HCT116 (cell line): ENCODE measurements around the gene DENND11. TPM values are rescaled to one million over a fixed set of nuclear protein-coding genes. Genes with fewer than 3 reads are reported as not detected.

Experiments used
- ATAC-seq: fragments of 200-7000 bp; cut with Tn5 transposase; 2 replicates; pipeline ENCODE4 v1.9.1; 2020; ENCODE audit warnings: mild to moderate bottlenecking, moderate library complexity
- BruUV-seq: library from RNA; stranded (reverse); fragments of 400-500 nt; replicated peaks from 2 replicates; lab custom pipeline; 2021; lab: Mats Ljungman, UMichigan
- CTCF ChIA-PET: fragments of 300-600 bp; sonication (Branson Sonifier 250); formaldehyde crosslinking; loops from one replicate; lab custom pipeline; 2021; ENCODE audit warnings: antibody characterized with exemption; lab: Charles Lee
- POLR2A ChIA-PET: fragments of 300-600, 350-600 bp; sonication (Branson Sonifier 250); formaldehyde crosslinking; loops from one replicate; lab custom pipeline; 2021; ENCODE audit warnings: antibody characterized with exemption; lab: Charles Lee
- RAD21 ChIA-PET, 2 experiments: fragments of 300-600 bp; sonication (Branson Sonifier 250); formaldehyde crosslinking; loops; one replicate each; lab custom pipeline; 2023; ENCODE audit warnings: low total read pairs in 2 of 2; ENCODE audit not compliant: uncharacterized antibody in 2 of 2, unreplicated experiment in 2 of 2, low non-redundant PET in 1 of 2; lab: Charles Lee
- DNase-seq: peaks from one replicate; pipeline ENCODE4 v3.0.0-alpha.2; 2010; ENCODE audit warnings: low read depth, low spot score
- H2AFZ ChIP-seq: fragments of 200-600 bp; shearing (Covaris generic), sonication (generic); 2 replicates; pipeline ENCODE4 v1.6.1; 2017; ENCODE audit warnings: low read depth, mixed run types, mixed read lengths, antibody characterized with exemption, low read length; ENCODE audit not compliant: poor library complexity, severe bottlenecking
- H3K27ac ChIP-seq: 2 replicates; pipeline ENCODE4 v1.5.1; 2012; ENCODE audit warnings: low read depth, low read length
- H3K27me3 ChIP-seq: fragments of 200-600 bp; sonication (generic); 2 replicates; pipeline ENCODE4 v1.6.1; 2016; ENCODE audit warnings: mixed run types, low read length, mixed read lengths; ENCODE audit not compliant: insufficient read depth
- H3K36me3 ChIP-seq, 2 experiments: fragments of 200-500 bp in 1 of 2; fragments of 200-600 bp in 1 of 2; sonication (Bioruptor generic) in 1 of 2; sonication (generic) in 1 of 2; 2 replicates each; pipeline versions ENCODE4 v1.5.1 to v1.6.1; 2014 to 2016; ENCODE audit warnings: low read length in 2 of 2, inconsistent platforms in 1 of 2, mixed read lengths in 1 of 2, mixed run types in 1 of 2; ENCODE audit not compliant: insufficient read depth in 2 of 2, control insufficient read depth in 1 of 2
- H3K4me1 ChIP-seq, 2 experiments: fragments of 200-600 bp in 1 of 2; sonication (generic) in 1 of 2; 2 replicates each; pipeline versions ENCODE4 v1.5.1 to v1.6.1; 2012 to 2017; ENCODE audit warnings: low read length in 2 of 2, inconsistent platforms in 1 of 2, mild to moderate bottlenecking in 1 of 2, mixed read lengths in 1 of 2, mixed run types in 1 of 2, moderate library complexity in 1 of 2; ENCODE audit not compliant: insufficient read depth in 2 of 2, control insufficient read depth in 1 of 2
- H3K4me2 ChIP-seq: fragments of 200-600 bp; sonication (generic); 2 replicates; pipeline ENCODE4 v1.6.1; 2017; ENCODE audit warnings: mixed run types, low read length, mixed read lengths
- H3K4me3 ChIP-seq, 2 experiments: fragments of 200-600 bp in 1 of 2; sonication (generic) in 1 of 2; replicated peaks in 1 of 2; 2 replicates each; pipeline ENCODE4 v1.5.1; 2011 to 2016; ENCODE audit warnings: low read length in 2 of 2, control low read depth in 1 of 2, low read depth in 1 of 2, mild to moderate bottlenecking in 1 of 2, mixed read lengths in 1 of 2, mixed run types in 1 of 2
- H3K79me2 ChIP-seq: fragments of 200-600 bp; sonication (generic); 2 replicates; pipeline ENCODE4 v1.6.1; 2017; ENCODE audit warnings: mild to moderate bottlenecking, mixed run types, low read length, moderate library complexity, mixed read lengths; ENCODE audit not compliant: insufficient read depth
- H3K9ac ChIP-seq: fragments of 200-600 bp; sonication (generic); 2 replicates; pipeline ENCODE4 v1.6.1; 2016; ENCODE audit warnings: low read length, mixed read lengths
- H3K9me2 ChIP-seq: fragments of 200-600 bp; sonication (generic), shearing (Covaris generic); 2 replicates; pipeline ENCODE4 v1.6.1; 2017; ENCODE audit warnings: mixed run types, mild to moderate bottlenecking, moderate library complexity; ENCODE audit not compliant: insufficient read depth
- H3K9me3 ChIP-seq, 2 experiments: fragments of 200-500 bp in 1 of 2; fragments of 200-600 bp in 1 of 2; sonication (Bioruptor generic) in 1 of 2; sonication (generic) in 1 of 2; 2 replicates each; pipeline ENCODE4 v1.6.1; 2014 to 2017; ENCODE audit warnings: low read length in 2 of 2, mixed read lengths in 2 of 2, inconsistent platforms in 1 of 2, low read depth in 1 of 2, mild to moderate bottlenecking in 1 of 2, mixed run types in 1 of 2, moderate library complexity in 1 of 2; ENCODE audit not compliant: control insufficient read depth in 1 of 2, insufficient read depth in 1 of 2
- H4K20me1 ChIP-seq: fragments of 200-600 bp; sonication (generic), shearing (Covaris generic); 2 replicates; pipeline ENCODE4 v1.6.1; 2017; ENCODE audit warnings: mixed run types, mild to moderate bottlenecking, moderate library complexity; ENCODE audit not compliant: insufficient read depth
- CEBPB ChIP-seq: IDR thresholded peaks from 2 replicates; pipeline ENCODE4 v1.6.1; 2012; ENCODE audit warnings: low read depth
- EGR1 ChIP-seq: IDR thresholded peaks from 2 replicates; pipeline ENCODE4 v1.6.1; 2012; ENCODE audit warnings: low read depth
- EZH2phosphoT487 ChIP-seq: fragments of 200-600 bp; IDR thresholded peaks from 2 replicates; pipeline ENCODE4 v1.6.1; 2018; ENCODE audit warnings: antibody characterized with exemption, borderline replicate concordance
- FOSL1 ChIP-seq: IDR thresholded peaks from 2 replicates; pipeline ENCODE4 v1.6.1; 2012; ENCODE audit warnings: low read depth
- JUND ChIP-seq: IDR thresholded peaks from 2 replicates; pipeline ENCODE4 v1.6.1; 2012
- POLR2AphosphoS5 ChIP-seq: IDR thresholded peaks from 2 replicates; pipeline ENCODE4 v1.6.1; 2011; ENCODE audit warnings: mild to moderate bottlenecking, low read depth, low read length, moderate library complexity
- RAD21 ChIP-seq: IDR thresholded peaks from 2 replicates; pipeline ENCODE4 v1.6.1; 2012; ENCODE audit warnings: low read depth, mild to moderate bottlenecking
- SIN3A ChIP-seq: IDR thresholded peaks from 2 replicates; pipeline ENCODE4 v1.6.1; 2012; ENCODE audit warnings: low read depth
- SP1 ChIP-seq: IDR thresholded peaks from 2 replicates; pipeline ENCODE4 v1.6.1; 2012; ENCODE audit warnings: low read depth
- SRF ChIP-seq: IDR thresholded peaks from 2 replicates; pipeline ENCODE4 v1.6.1; 2012; ENCODE audit warnings: low read depth
- YY1 ChIP-seq: IDR thresholded peaks from 2 replicates; pipeline ENCODE4 v1.6.1; 2011; ENCODE audit warnings: low read length, low read depth, moderate library complexity, mild to moderate bottlenecking; ENCODE audit not compliant: insufficient replicate concordance; ENCODE audit errors: extremely low read depth
- intact Hi-C: fragments of 100-400 bp; cut with micrococcal nuclease; formaldehyde crosslinking; loops from 2 replicates; pipeline ENCODE4 v1.10.0; 2022
- total RNA-seq: library from RNA; stranded (reverse); gene quantifications from one replicate; pipeline ENCODE4 v1.2.1, GENCODE V29; 2021; ENCODE audit not compliant: unreplicated experiment
- TF ChIP-seq, protein P1 (sequence below): IDR thresholded peaks from 2 replicates; pipeline ENCODE4 v1.6.1; 2012
- TF ChIP-seq, protein P2 (sequence below): IDR thresholded peaks from 2 replicates; pipeline ENCODE4 v1.6.1; 2012
- TF ChIP-seq, protein P3 (sequence below), 3 experiments: fragments of 200-600 bp in 1 of 3; sonication (generic) in 1 of 3; IDR thresholded peaks in 2 of 3; conservative IDR thresholded peaks in 1 of 3; 2 replicates each; pipeline ENCODE4 v1.5.1; 2012 to 2017; ENCODE audit warnings: low read depth in 2 of 3, low read length in 2 of 3, antibody characterized with exemption in 1 of 3, borderline replicate concordance in 1 of 3, control low read depth in 1 of 3, mild to moderate bottlenecking in 1 of 3, mixed read lengths in 1 of 3, mixed run types in 1 of 3, moderate library complexity in 1 of 3; ENCODE audit not compliant: insufficient read depth in 1 of 3
- TF ChIP-seq, protein P4 (sequence below): IDR thresholded peaks from 2 replicates; pipeline ENCODE4 v1.6.1; 2011; ENCODE audit warnings: mild to moderate bottlenecking, low read length, moderate library complexity; ENCODE audit not compliant: insufficient replicate concordance; ENCODE audit errors: extremely low read depth

The DENND11 gene
- total RNA-seq, 1 experiment from 2014 or later: 23.4 TPM

DNA sequence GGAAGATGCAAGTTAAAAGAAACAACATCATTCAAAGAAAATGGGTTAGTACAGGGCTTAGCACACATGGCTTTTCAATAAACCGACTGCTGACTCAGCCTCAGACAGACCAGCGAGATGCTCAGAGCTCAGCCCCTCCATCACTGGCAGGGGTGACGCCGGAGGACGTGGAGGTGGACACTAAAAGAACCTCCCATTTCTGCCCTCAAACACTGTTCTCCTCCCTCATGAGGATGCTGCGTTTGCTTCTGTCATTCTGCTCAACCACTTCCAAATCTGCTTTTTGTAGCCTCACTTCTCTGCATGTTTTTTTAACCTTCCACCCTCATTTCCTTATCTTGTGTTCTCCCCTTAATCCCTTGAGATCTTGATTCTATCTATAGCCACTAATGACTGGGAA is 15.3 kb downstream of the DENND11 start:
- POLR2A ChIA-PET: no interaction called here
- Histone ChIP-seq H3K79me2 (no peaks in the 10 kb centered on the region), H3K4me1 (no peaks in the 10 kb centered on the region), H3K27ac (no peak overlapping the region), H3K9me3 (no peaks in the 10 kb centered on the region), H2AFZ (no peak overlapping the region), H3K9ac (no peak overlapping the region), H3K36me3 (peaks cover 6 to 15% of the 10 kb centered on the region in 2 experiments; a peak in 2 of 4 replicates), H3K27me3 (no peaks in the 10 kb centered on the region), H3K4me2 (no peak overlapping the region), H4K20me1 (no peaks in the 10 kb centered on the region), H3K9me2 (no peaks in the 10 kb centered on the region), H3K4me3 (no peak overlapping the region)
- intact Hi-C loops: no loop called here
- no peak for ATAC-seq
- CTCF ChIA-PET: no interaction called here
- BruUV-seq: no TSS peak
- TF ChIP-seq JUND: no peak
- no peak for TF ChIP-seq FOSL1
- TF ChIP-seq SP1: no peak
- TF ChIP-seq, protein P1, sequence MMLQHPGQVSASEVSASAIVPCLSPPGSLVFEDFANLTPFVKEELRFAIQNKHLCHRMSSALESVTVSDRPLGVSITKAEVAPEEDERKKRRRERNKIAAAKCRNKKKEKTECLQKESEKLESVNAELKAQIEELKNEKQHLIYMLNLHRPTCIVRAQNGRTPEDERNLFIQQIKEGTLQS: no peak
- no peak for TF ChIP-seq SIN3A
- TF ChIP-seq YY1: no peak
- no peak for TF ChIP-seq EZH2phosphoT487
- TF ChIP-seq, protein P2, sequence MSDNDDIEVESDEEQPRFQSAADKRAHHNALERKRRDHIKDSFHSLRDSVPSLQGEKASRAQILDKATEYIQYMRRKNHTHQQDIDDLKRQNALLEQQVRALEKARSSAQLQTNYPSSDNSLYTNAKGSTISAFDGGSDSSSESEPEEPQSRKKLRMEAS: no peak
- RAD21 ChIA-PET: no interaction called here
- DNase-seq: no peak

DNA sequence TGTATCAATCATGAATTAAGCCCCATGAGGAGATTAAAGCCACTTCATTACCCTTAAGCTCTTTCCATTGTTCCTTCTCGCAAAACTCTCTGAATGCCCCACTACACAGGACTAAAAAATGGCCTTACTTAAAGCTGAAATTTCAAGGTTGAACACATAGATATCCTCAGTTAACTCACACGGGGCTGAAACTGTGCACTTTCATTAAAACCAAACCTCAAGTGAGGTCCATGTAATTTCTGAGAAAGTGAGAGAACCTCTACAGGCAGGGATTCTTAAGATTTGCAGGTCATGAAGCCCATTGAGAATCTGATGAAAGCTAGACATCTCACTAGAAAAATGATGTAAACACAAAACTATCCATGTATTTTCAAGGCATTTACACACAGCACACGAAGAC is 15.9 kb downstream of the DENND11 start:
- BruUV-seq: no TSS peak
- CTCF ChIA-PET: no interaction called here

More for the DNA sequence above, 15.9 kb downstream of the DENND11 start:
- ATAC-seq: no peak
- H3K27ac ChIP-seq: no peak overlapping the region
- TF ChIP-seq YY1 (no peak), RAD21 (no peak), POLR2AphosphoS5 (no peak), EGR1 (no peak), JUND (no peak), CEBPB (no peak), SRF (no peak)
- TF ChIP-seq, protein P3, sequence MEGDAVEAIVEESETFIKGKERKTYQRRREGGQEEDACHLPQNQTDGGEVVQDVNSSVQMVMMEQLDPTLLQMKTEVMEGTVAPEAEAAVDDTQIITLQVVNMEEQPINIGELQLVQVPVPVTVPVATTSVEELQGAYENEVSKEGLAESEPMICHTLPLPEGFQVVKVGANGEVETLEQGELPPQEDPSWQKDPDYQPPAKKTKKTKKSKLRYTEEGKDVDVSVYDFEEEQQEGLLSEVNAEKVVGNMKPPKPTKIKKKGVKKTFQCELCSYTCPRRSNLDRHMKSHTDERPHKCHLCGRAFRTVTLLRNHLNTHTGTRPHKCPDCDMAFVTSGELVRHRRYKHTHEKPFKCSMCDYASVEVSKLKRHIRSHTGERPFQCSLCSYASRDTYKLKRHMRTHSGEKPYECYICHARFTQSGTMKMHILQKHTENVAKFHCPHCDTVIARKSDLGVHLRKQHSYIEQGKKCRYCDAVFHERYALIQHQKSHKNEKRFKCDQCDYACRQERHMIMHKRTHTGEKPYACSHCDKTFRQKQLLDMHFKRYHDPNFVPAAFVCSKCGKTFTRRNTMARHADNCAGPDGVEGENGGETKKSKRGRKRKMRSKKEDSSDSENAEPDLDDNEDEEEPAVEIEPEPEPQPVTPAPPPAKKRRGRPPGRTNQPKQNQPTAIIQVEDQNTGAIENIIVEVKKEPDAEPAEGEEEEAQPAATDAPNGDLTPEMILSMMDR (IDR thresholded peaks at IDR 0.05 in 2 of 3, conservative IDR thresholded peaks at IDR 0.05 in 1 of 3; ENCODE audit: borderline replicate concordance in 1 of 3, insufficient read depth in 1 of 3, low read depth in 2 of 3, low read length in 2 of 3): no peak
- TF ChIP-seq, protein P4, sequence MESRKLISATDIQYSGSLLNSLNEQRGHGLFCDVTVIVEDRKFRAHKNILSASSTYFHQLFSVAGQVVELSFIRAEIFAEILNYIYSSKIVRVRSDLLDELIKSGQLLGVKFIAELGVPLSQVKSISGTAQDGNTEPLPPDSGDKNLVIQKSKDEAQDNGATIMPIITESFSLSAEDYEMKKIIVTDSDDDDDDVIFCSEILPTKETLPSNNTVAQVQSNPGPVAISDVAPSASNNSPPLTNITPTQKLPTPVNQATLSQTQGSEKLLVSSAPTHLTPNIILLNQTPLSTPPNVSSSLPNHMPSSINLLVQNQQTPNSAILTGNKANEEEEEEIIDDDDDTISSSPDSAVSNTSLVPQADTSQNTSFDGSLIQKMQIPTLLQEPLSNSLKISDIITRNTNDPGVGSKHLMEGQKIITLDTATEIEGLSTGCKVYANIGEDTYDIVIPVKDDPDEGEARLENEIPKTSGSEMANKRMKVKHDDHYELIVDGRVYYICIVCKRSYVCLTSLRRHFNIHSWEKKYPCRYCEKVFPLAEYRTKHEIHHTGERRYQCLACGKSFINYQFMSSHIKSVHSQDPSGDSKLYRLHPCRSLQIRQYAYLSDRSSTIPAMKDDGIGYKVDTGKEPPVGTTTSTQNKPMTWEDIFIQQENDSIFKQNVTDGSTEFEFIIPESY: no peak
- TF ChIP-seq, protein P1: no peak
- TF ChIP-seq, all 23 proteins: peak for 0
- H3K9me3 ChIP-seq: no peaks in the 10 kb centered on the region
- no peaks in the 10 kb centered on the region for H4K20me1 ChIP-seq
- no peaks in the 10 kb centered on the region for H3K79me2 ChIP-seq
- POLR2A ChIA-PET: no interaction called here
- intact Hi-C loops: no loop called here
- H2AFZ ChIP-seq: no peak overlapping the region
- H3K4me3 ChIP-seq: no peak overlapping the region
- no peaks in the 10 kb centered on the region for H3K9me2 ChIP-seq
- no peak for DNase-seq
- H3K27me3 ChIP-seq: no peaks in the 10 kb centered on the region
- H3K4me1 ChIP-seq: no peaks in the 10 kb centered on the region
- H3K9ac ChIP-seq: no peak overlapping the region
- no peak overlapping the region for H3K4me2 ChIP-seq
- H3K36me3 ChIP-seq: peaks cover 6 to 15% of the 10 kb centered on the region in 2 experiments; a peak in 2 of 4 replicates
- RAD21 ChIA-PET: no interaction called here
